Measurements from ENCODE around the gene CDC25C. TPM values are rescaled to one million over a fixed set of nuclear protein-coding genes. Genes with fewer than 3 reads are reported as not detected.

Gene CDC25C
- total RNA-seq, 2 donors from 2014 or later: 14.8 to 30.6 TPM

DNA sequence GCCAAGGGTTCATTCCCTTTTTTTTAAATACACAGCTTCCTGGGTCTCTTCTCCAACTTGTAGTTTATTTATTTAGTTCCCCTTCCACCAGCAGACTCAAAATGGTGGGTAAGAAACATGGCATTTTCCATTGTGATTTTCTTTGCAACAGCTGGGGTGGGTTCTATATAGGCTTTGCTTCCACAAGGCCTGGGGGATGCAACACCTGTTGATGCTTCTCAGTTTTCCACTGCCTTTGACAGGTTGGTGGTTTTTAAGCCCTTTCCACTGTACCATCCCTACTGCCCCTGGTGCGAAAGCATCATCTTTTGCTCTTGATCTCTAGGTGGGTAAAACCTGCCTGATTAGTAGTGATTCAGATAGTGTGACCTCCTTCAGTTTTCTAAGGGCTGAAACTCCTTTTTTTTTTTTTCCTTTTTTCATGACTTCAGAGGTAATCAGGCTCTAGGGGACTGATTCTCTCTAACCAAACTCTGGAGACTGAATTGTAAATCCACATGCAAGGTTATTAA is 29.4 kb upstream of the CDC25C start:
- no peak overlapping the region for H3K27ac Mint-ChIP-seq
- H3K27ac ChIP-seq (ENCODE audit: low read depth, low read length): no peak overlapping the region
- H3K9me3 Mint-ChIP-seq: no peaks in the 10 kb centered on the region
- no peak overlapping the region for H3K4me3 ChIP-seq (ENCODE audit: low read length)
- H3K27me3 Mint-ChIP-seq (ENCODE audit: insufficient read depth): no peaks in the 10 kb centered on the region
- H3K36me3 ChIP-seq (ENCODE audit: control insufficient read depth, insufficient read depth, low read length): peaks cover 3% of the 10 kb centered on the region
- no peaks in the 10 kb centered on the region for H3K4me1 ChIP-seq (ENCODE audit: control insufficient read depth, insufficient read depth, low read length)
- H3K9me3 ChIP-seq (ENCODE audit: control insufficient read depth, low read length): no peaks in the 10 kb centered on the region
- no peak for DNase-seq
- H3K4me1 Mint-ChIP-seq: no peaks in the 10 kb centered on the region
- H3K4me3 Mint-ChIP-seq: no peak overlapping the region
- H3K36me3 Mint-ChIP-seq (ENCODE audit: low read depth): peaks cover 2% of the 10 kb centered on the region
- no peaks in the 10 kb centered on the region for H3K27me3 ChIP-seq (ENCODE audit: control insufficient read depth, insufficient read depth, low read length, poor library complexity, severe bottlenecking)
- TF ChIP-seq, protein P1, sequence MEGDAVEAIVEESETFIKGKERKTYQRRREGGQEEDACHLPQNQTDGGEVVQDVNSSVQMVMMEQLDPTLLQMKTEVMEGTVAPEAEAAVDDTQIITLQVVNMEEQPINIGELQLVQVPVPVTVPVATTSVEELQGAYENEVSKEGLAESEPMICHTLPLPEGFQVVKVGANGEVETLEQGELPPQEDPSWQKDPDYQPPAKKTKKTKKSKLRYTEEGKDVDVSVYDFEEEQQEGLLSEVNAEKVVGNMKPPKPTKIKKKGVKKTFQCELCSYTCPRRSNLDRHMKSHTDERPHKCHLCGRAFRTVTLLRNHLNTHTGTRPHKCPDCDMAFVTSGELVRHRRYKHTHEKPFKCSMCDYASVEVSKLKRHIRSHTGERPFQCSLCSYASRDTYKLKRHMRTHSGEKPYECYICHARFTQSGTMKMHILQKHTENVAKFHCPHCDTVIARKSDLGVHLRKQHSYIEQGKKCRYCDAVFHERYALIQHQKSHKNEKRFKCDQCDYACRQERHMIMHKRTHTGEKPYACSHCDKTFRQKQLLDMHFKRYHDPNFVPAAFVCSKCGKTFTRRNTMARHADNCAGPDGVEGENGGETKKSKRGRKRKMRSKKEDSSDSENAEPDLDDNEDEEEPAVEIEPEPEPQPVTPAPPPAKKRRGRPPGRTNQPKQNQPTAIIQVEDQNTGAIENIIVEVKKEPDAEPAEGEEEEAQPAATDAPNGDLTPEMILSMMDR (conservative IDR thresholded peaks at IDR 0.05): no peak
- H3K9ac ChIP-seq (ENCODE audit: extremely low read depth, low read length, poor library complexity, severe bottlenecking): no peak overlapping the region
- 100% methylated on average over 1 of the region's 1 CpG; no CpG with 5 or more reads in 1 of the 2 experiments for WGBS, 2 experiments (ENCODE audit: insufficient coverage in 1 of 2, insufficient read length in 1 of 2)

DNA sequence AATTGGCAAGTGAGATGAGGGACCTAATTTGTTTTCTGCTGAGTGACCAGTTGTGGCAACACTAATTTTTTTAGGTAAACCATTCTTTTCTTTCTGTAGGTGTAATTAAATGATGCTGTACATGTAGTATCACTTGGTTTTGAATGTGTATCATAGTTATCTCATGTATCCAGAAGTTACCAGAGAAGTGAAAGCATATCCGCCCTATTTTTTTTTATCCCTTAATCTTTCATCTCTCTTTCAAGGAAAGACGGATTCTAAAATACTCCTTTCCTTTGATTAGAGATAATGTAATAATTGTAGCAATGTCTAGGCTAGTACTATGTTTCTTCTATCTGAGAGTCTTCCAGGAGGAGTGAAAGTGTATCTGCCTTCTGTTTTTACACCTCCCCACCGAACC is 28.0 kb upstream of the CDC25C start:
- TF ChIP-seq, protein P1 (conservative IDR thresholded peaks at IDR 0.05): no peak
- Histone ChIP-seq H3K27me3 (ENCODE audit: control insufficient read depth, insufficient read depth, low read length, poor library complexity, severe bottlenecking) (no peaks in the 10 kb centered on the region), H3K4me3 (ENCODE audit: low read length) (no peak overlapping the region), H3K9ac (ENCODE audit: extremely low read depth, low read length, poor library complexity, severe bottlenecking) (no peak overlapping the region), H3K9me3 (ENCODE audit: control insufficient read depth, low read length) (no peaks in the 10 kb centered on the region), H3K4me1 (ENCODE audit: control insufficient read depth, insufficient read depth, low read length) (no peaks in the 10 kb centered on the region), H3K36me3 (ENCODE audit: control insufficient read depth, insufficient read depth, low read length) (peaks cover 3% of the 10 kb centered on the region), H3K27ac (ENCODE audit: low read depth, low read length) (no peak overlapping the region)
- H3K27ac Mint-ChIP-seq: no peak overlapping the region
- DNase-seq: no peak
- peaks cover 12% of the 10 kb centered on the region for H3K4me1 Mint-ChIP-seq
- H3K36me3 Mint-ChIP-seq (ENCODE audit: low read depth): peaks cover 2% of the 10 kb centered on the region
- no peaks in the 10 kb centered on the region for H3K27me3 Mint-ChIP-seq (ENCODE audit: insufficient read depth)
- no peak overlapping the region for H3K4me3 Mint-ChIP-seq
- no peaks in the 10 kb centered on the region for H3K9me3 Mint-ChIP-seq
- no CpG with 5 or more reads among the region's 3 CpGs for WGBS, 2 experiments (ENCODE audit: insufficient coverage in 1 of 2, insufficient read length in 1 of 2)

DNA sequence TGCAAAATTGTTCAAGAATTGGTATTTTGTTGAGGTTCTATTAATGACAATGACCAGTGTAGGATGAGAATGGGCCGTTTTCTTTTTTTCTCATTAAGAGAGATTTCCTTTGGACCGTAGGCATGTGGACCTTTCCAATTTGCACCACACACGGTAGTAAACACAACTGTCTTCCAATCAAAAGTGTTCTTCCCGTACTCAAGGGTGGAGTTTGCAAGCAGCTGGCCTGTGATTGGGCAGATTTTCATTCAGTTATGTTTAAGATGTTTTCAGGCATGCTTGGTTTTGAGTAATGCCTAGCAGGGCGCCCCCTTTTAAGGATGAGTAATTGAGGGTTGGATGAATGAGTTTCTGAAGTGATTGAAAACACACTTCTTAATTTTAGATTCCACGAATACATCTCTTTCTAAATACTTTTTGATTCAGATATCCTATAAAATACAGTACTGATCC is 23.3 kb upstream of the CDC25C start:
- H3K27ac Mint-ChIP-seq: peak overlapping the region; percentile 92
- H3K9ac ChIP-seq (ENCODE audit: extremely low read depth, low read length, poor library complexity, severe bottlenecking): no peak overlapping the region
- H3K4me1 Mint-ChIP-seq: peaks cover 23% of the 10 kb centered on the region
- peaks cover 10% of the 10 kb centered on the region for H3K9me3 Mint-ChIP-seq
- WGBS, 2 experiments (ENCODE audit: insufficient coverage in 1 of 2, insufficient read length in 1 of 2): 10 to 40% methylated on average over 2 to 6 of the region's 6 CpGs
- peaks cover 6% of the 10 kb centered on the region for H3K9me3 ChIP-seq (ENCODE audit: control insufficient read depth, low read length)
- H3K27me3 ChIP-seq (ENCODE audit: control insufficient read depth, insufficient read depth, low read length, poor library complexity, severe bottlenecking): no peaks in the 10 kb centered on the region
- peaks cover 6% of the 10 kb centered on the region for H3K36me3 ChIP-seq (ENCODE audit: control insufficient read depth, insufficient read depth, low read length)
- no peak overlapping the region for H3K27ac ChIP-seq (ENCODE audit: low read depth, low read length)
- peaks cover 17% of the 10 kb centered on the region for H3K36me3 Mint-ChIP-seq (ENCODE audit: low read depth)
- H3K4me1 ChIP-seq (ENCODE audit: control insufficient read depth, insufficient read depth, low read length): no peaks in the 10 kb centered on the region
- peak; percentile 78 for DNase-seq
- H3K4me3 ChIP-seq (ENCODE audit: low read length): peak overlapping the region; percentile 93
- no peaks in the 10 kb centered on the region for H3K27me3 Mint-ChIP-seq (ENCODE audit: insufficient read depth)
- peak overlapping the region; percentile 89 for H3K4me3 Mint-ChIP-seq
- TF ChIP-seq, protein P1 (conservative IDR thresholded peaks at IDR 0.05): peak; percentile 13
